GM10266 (cell line): ENCODE data around the gene GGA1.
"Not testable (repeated sequence)": the region's sequence is repeated elsewhere in the genome, so short reads cannot be mapped to it uniquely, and the experiment has no call there.

Experiments
- DNase-seq: peaks from one replicate; pipeline ENCODE4 v3.0.0; 2012; ENCODE audit errors: extremely low spot score
- CTCF ChIP-seq: IDR thresholded peaks from 2 replicates; pipeline ENCODE4 v1.5.1; 2012; ENCODE audit warnings: mild to moderate bottlenecking, low read depth; ENCODE audit not compliant: control insufficient read depth, insufficient read depth; ENCODE audit errors: missing control alignments

GGA1 gene

GRCh38 chr22:37578002-37578401, 30.6 kb upstream of the GGA1 start:
- no peak for DNase-seq
- TF ChIP-seq CTCF, result no peak

- no peak for TF ChIP-seq CTCF
- DNase-seq, result no peak
These were observed 27.1 kb upstream of the GGA1 start for GRCh38 chr22:37581504-37581903.

GRCh38 chr22:37582526-37582925, 26.1 kb upstream of the GGA1 start:
- no peak for DNase-seq
- TF ChIP-seq CTCF, result no peak

GRCh38 chr22:37588546-37589215, 20.0 kb upstream of the GGA1 start:
- TF ChIP-seq CTCF, result no peak
- DNase-seq, result no peak

GRCh38 chr22:37589636-37590035, 19.0 kb upstream of the GGA1 start:
- no peak for DNase-seq
- TF ChIP-seq CTCF, result no peak

- DNase-seq, result not testable (repeated sequence)
These were observed 17.6 kb upstream of the GGA1 start for GRCh38 chr22:37591081-37591480.

GRCh38 chr22:37591823-37592404, 16.7 kb upstream of the GGA1 start:
- TF ChIP-seq CTCF, result no peak
- DNase-seq, result no peak
